DMS79 (cell line): ENCODE data around the gene PTPRE.

Experiments
- DNase-seq: peaks from one replicate; lab custom pipeline; 2025; lab: John Stamatoyannopoulos, UW

PTPRE gene

GRCh38 chr10:128001363-128001745 is 94.5 kb downstream of the PTPRE start:
- DNase-seq, result no peak

DNA sequence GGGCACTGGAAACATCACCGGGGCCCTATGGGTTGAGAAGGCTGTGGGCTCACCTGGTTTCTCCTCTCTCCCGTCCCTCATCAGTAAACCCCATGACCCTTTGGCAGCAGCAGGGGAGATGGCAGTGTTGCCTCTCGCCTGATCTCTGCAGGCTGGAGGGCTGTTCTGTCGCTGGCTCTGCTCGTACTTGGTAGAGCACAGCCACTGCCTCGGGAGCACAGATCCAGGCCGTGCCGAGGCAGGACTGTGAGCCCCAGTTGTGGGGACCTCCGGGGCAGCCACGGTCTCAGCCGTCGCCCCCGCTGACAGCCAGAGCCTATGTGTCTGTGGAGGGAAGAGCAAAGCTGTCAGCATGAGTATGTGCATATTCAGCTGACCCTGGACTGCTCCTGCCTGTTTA is 94.9 kb downstream of the PTPRE start:
- DNase-seq, result no peak

GRCh38 chr10:128003521-128003920 is 96.6 kb downstream of the PTPRE start:
- no peak for DNase-seq

DNA sequence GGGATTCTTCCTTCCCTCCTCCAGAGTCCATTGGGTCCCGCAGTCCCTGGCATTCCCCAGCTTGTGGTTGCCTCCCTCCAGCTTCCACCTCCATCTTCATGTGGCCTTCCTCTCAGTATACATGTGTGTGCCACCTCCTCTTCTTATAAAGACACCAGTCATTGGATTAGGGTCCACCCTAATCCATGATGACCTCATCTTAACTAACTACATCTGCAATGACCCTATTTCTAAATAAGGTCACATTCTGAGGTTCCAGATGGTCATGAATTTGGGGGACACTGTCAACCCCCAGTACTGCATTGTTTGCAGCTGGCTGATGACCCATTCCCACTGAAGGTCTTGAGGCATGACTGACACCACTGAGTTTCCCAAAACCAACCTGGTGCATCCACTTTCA is 99.0 kb downstream of the PTPRE start:
- DNase-seq, result no peak

- no peak for DNase-seq
Measured at GRCh38 chr10:128007056-128007455, 100.2 kb downstream of the PTPRE start.

- DNase-seq, result no peak
Measured at GRCh38 chr10:128007971-128008370, 101.1 kb downstream of the PTPRE start.

- DNase-seq, result no peak
Measured at GRCh38 chr10:128008521-128009250, 101.8 kb downstream of the PTPRE start.

- DNase-seq, result no peak
Measured at GRCh38 chr10:128009372-128010126, 102.6 kb downstream of the PTPRE start.

- peak; percentile 19 for DNase-seq
Measured at GRCh38 chr10:128011059-128011979, 104.4 kb downstream of the PTPRE start.

GRCh38 chr10:128013626-128014025 is 106.7 kb downstream of the PTPRE start:
- DNase-seq, result no peak

DNA sequence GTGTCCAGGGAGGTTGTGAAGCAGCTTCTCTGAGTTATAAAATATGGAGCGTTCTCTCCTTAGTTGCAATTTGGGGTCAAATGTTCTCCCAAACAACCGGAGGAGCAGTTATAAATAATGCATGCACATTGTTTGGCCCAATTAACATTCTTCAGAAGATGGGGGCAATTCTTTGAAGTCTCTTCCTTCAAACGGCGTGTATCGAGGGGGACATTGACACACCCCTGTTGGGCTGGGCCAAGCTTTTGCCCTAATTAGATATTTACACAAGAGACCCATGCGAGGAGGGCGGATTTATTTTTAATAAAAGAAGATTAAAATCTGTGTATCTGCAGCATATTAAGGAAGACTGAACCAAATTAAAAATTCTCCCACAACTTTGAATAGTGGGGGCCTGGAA is 107.3 kb downstream of the PTPRE start:
- no peak for DNase-seq

- DNase-seq, result no peak
Measured at GRCh38 chr10:128016423-128017060, 109.6 kb downstream of the PTPRE start.

DNA sequence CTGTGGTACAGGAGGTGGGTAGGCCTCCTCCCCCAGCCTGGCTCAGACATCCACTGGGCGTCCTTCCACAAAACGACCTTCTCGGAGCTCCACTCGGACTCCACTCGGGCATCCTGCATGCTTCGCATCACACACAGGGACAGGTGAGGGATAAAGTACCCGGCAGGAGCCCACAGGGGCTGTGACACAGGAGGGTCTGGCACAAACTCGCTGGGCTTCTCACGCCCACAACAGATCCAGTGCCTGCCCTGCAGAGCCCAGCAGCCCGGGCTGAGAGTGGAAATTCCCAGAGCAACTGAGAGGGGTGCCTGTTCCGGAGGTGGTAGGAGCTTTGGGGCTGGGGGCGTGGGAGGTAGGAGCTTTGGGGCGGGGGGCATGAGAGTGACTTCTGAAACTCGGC is 110.9 kb downstream of the PTPRE start:
- DNase-seq, result no peak

GRCh38 chr10:128018236-128018635 is 111.3 kb downstream of the PTPRE start:
- DNase-seq, result no peak

GRCh38 chr10:128018691-128019090 is 111.8 kb downstream of the PTPRE start:
- no peak for DNase-seq

DNA sequence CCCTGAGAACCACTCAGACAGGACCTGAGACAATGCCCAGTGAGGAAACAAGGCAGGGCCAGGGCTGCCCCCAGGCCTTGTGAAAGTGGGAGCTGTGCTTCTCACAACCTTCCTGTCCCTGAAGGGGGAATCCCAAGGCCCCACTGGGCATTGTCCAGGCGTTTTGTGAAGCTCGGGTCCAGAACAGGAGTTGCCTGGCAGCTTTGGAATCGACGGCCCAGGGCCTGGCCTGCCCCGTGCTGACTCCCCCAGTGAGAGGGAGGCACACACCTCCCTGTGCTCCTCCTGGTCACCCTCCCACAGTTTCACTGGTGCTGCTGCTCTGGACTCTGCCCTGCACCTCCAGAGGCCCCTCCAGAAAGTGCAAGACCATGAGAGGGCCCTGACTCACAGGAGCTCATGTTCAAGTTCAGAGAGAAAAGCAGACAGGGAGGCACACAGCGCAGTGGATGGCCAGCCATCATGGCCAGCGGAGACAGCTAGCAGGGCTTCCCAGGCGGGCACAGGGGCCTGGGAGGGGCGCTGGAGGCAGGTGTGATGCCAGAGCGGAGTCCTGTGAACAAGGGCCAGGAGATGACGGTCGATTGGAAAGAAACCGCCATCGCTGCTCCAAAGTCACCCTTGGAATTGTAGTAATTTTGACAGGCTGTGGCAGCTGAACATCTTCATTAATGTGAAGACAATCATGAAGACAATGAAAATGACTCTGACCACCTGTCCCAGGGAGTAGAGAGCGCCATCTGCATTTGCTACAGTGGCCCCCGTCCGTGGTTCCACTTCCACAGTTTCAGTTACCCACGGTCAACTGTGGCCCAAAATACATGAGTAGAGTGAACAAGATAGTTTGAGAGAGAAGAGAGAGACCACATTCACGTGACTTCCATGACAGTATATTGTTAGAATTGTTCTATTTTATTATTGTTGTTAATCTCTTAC is 115.6 kb downstream of the PTPRE start:
- DNase-seq, result no peak

GRCh38 chr10:128024426-128024825 is 117.5 kb downstream of the PTPRE start:
- DNase-seq, result no peak

DNA sequence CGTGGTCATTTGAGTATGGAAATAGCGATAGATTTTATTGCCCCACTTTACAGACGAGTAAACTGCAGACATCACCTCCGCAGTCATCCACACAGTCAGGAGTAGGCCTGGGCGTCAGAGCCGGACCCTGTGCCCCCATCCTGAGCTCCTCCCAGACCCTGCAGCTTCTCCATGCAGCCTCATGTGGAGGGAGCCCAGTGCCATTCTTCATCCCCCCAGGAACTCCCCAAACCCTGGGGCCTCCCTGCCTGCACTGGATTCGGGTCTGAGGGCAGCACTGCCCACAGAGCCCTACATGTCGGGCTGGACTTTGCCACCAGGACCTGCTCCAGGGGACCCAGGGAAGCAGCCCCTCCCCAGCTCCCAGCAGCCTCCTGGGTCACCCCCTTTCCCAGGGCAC is 118.5 kb downstream of the PTPRE start:
- no peak for DNase-seq

DNA sequence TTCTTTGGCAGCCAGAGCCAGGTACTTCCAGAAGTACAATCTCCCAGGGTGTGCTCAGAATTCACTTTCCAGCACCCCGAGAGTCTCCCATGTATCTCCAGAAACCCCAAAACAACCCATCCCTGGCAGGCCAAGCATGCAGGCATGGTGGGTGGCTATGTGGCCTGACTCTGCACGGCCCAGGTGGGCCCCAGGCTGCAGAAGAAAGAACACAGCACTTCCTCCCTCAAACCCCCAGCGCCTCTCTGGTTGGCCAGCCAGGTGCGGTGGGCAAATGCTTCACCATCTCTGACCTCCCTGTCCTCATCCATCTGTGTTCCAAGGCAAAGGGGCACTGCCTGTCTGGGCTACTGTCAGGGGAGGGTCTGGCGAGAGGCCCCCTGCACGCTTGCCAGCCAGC is 119.0 kb downstream of the PTPRE start:
- DNase-seq, result no peak

GRCh38 chr10:128026615-128027300 is 119.9 kb downstream of the PTPRE start:
- DNase-seq, result no peak
